ENCODE data around the gene MCL1. TPM values are rescaled to one million over a fixed set of nuclear protein-coding genes. Genes with fewer than 3 reads are reported as not detected.

MCL1 gene
- total and polyA plus RNA-seq, 2 experiments from 2014 or later = 55.3 to 244 TPM

GRCh38 chr1:150529017-150529416 is 50.4 kb downstream of the MCL1 start (continued):
- no peak for TF ChIP-seq REST (IDR thresholded peaks at IDR 0.05; ENCODE audit: unreplicated experiment)
- no peak for TF ChIP-seq ETS1 (IDR thresholded peaks at IDR 0.05)
- no peak for TF ChIP-seq ZNF331 (CRISPR knock-in tag; IDR thresholded peaks at IDR 0.05; ENCODE audit: low read depth)
- no peak for TF ChIP-seq CTCF (conservative IDR thresholded peaks at IDR 0.05; ENCODE audit: low read depth in 2 of 2)
- TF ChIP-seq ZNF114 (CRISPR knock-in tag; IDR thresholded peaks at IDR 0.05) = no peak
- no peak for TF ChIP-seq NANOG (IDR thresholded peaks at IDR 0.05; ENCODE audit: borderline replicate concordance)
- TF ChIP-seq CREB1 (CRISPR knock-in tag; IDR thresholded peaks at IDR 0.05; ENCODE audit: low read depth) = no peak

GRCh38 chr1:150528196-150528595 is 51.2 kb downstream of the MCL1 start:
- H3K4me3 Mint-ChIP-seq = no peak overlapping the region
- H3K79me2 ChIP-seq (replicated peaks; ENCODE audit: insufficient read depth) = no peaks in the 10 kb centered on the region
- H3F3A ChIP-seq (replicated peaks; ENCODE audit: low read depth) = peaks cover 7% of the 10 kb centered on the region; the same call in 1 of the 2 replicates
- H3K27ac ChIP-seq (ENCODE audit: low read depth) = no peak overlapping the region
- no peak overlapping the region for H2AFZ ChIP-seq
- H3K4me2 ChIP-seq = no peak overlapping the region
- H4K20me1 ChIP-seq (replicated peaks; ENCODE audit: insufficient read depth) = no peaks in the 10 kb centered on the region
- H3K27ac Mint-ChIP-seq = no peak overlapping the region
- H3K4me1 ChIP-seq (ENCODE audit: insufficient read depth) = 0 out of 2 replicates have a peak, but pooled peaks cover 2% of the 10 kb centered on the region
- H3K27me3 Mint-ChIP-seq (ENCODE audit: insufficient read depth, low read depth, poor library complexity) = no peaks in the 10 kb centered on the region
- H3K36me3 ChIP-seq (ENCODE audit: insufficient read depth) = no peaks in the 10 kb centered on the region
- no peaks in the 10 kb centered on the region for H3K27me3 ChIP-seq (ENCODE audit: insufficient read depth)
- DNase-seq (ENCODE audit: low spot score) (no peak), ATAC-seq (no peak)
- H3K4me3 ChIP-seq = no peak overlapping the region
- no peaks in the 10 kb centered on the region for H3K36me3 Mint-ChIP-seq (ENCODE audit: low read depth)
- no peak for TF ChIP-seq ZNF331 (CRISPR knock-in tag; IDR thresholded peaks at IDR 0.05; ENCODE audit: low read depth)
- TF ChIP-seq CTCF (conservative IDR thresholded peaks at IDR 0.05; ENCODE audit: low read depth in 2 of 2) = no peak
- H3K9me2 ChIP-seq (ENCODE audit: insufficient read depth) = no peaks in the 10 kb centered on the region
- no peaks in the 10 kb centered on the region for H3K9me3 Mint-ChIP-seq
- peaks cover 4% of the 10 kb centered on the region; the same call in 2 of the 3 replicates for H3K4me1 Mint-ChIP-seq

Data from GM23338 (cell line).